Naive B cell (primary cell): ENCODE results near the gene EIF3C. TPM values are rescaled to one million over a fixed set of nuclear protein-coding genes. Genes with fewer than 3 reads are reported as not detected.
"Not testable (repeated sequence)": the region's sequence is repeated elsewhere in the genome, so short reads cannot be mapped to it uniquely, and the experiment has no call there.

ENCODE experiments used
- ATAC-seq, 2 donors: fragments of 150-1000 bp; cut with Tn5 transposase; 2 replicates each; pipeline ENCODE4 v1.10.0; 2021; ENCODE audit warnings: low read depth in 2 of 2, mild to moderate bottlenecking in 2 of 2, moderate library complexity in 2 of 2
- DNase-seq: peaks from one replicate; pipeline ENCODE4 v3.0.0; 2022
- H3K27ac Mint-ChIP-seq, 6 donors: one replicate each; pipeline ENCODE4 v1.8.0; 2020 to 2022; ENCODE audit warnings: mild to moderate bottlenecking in 6 of 6, mixed read lengths in 6 of 6, moderate library complexity in 5 of 6, inconsistent platforms in 2 of 6
- H3K27me3 Mint-ChIP-seq, 3 donors: one replicate each; pipeline ENCODE4 v1.8.0; 2021 to 2022; ENCODE audit warnings: mixed read lengths in 3 of 3, mild to moderate bottlenecking in 1 of 3
- H3K36me3 Mint-ChIP-seq, 2 donors: one replicate each; pipeline ENCODE4 v1.8.0; 2020 to 2022; ENCODE audit warnings: mixed read lengths in 2 of 2, inconsistent platforms in 1 of 2, mild to moderate bottlenecking in 1 of 2
- H3K4me1 Mint-ChIP-seq, 3 donors: one replicate each; pipeline ENCODE4 v1.8.0; 2020 to 2022; ENCODE audit warnings: mixed read lengths in 3 of 3, inconsistent platforms in 1 of 3, mild to moderate bottlenecking in 1 of 3, moderate library complexity in 1 of 3
- H3K4me3 Mint-ChIP-seq, 8 donors: one replicate each; pipeline ENCODE4 v1.8.0; 2020 to 2022; ENCODE audit warnings: mild to moderate bottlenecking in 8 of 8, mixed read lengths in 8 of 8, moderate library complexity in 8 of 8, inconsistent platforms in 2 of 8
- H3K9me3 Mint-ChIP-seq, 7 donors: one replicate each; pipeline ENCODE4 v1.8.0; 2020 to 2022; ENCODE audit warnings: mixed read lengths in 7 of 7, mild to moderate bottlenecking in 5 of 7, inconsistent platforms in 2 of 7, moderate library complexity in 1 of 7
- polyA plus RNA-seq, 6 donors: library from polyadenylated mRNA; unstranded; fragments of 300-500 nt; fragmentation: Illumina TruSeq; gene quantifications; one replicate each; pipeline ENCODE4 v1.2.3, GENCODE V29; 2021; ENCODE audit warnings: low read depth in 6 of 6

Gene EIF3C
- polyA plus RNA-seq, 6 donors from 2014 or later: 140 to 243 (median 203) TPM

DNA sequence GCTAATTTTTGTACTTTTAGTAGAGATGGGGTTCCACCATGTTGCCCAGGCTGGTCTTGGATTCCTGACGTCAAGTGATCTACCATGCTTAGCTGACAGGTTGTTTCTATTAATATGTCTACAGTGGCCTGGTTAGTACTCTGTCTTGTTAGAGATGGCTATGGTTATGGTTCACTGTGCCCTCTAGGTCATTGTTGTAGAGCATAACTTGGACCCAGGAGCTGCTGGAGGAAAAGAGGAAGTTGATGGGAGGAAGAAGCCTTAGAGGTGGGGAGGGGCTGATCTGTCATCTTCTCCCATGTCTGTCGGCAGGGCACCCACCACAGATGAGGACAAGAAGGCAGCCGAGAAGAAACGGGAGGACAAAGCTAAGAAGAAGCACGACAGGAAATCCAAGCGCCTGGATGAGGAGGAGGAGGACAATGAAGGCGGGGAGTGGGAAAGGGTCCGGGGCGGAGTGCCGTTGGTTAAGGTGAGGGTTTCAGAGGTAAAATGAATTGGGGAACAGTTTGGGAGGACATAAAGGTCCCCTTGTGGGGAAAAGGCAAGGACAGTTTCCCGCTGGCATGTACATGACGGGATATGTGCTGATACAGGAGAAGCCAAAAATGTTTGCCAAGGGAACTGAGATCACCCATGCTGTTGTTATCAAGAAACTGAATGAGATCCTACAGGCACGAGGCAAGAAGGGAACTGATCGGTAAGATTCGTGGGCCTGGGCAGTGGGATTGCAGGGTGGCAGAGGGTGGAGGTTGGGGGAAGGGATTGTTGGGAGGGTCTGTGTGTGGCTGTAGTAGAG lies 11.8 kb downstream of the EIF3C start:
- not testable (repeated sequence) for DNase-seq, H3K27me3 Mint-ChIP-seq, H3K36me3 Mint-ChIP-seq, H3K4me1 Mint-ChIP-seq, H3K9me3 Mint-ChIP-seq
- peak overlapping the region in 1 of 8 donors; percentile 37 for H3K4me3 Mint-ChIP-seq
- peak overlapping the region in 1 of 6 donors; percentile 26 for H3K27ac Mint-ChIP-seq
- ATAC-seq: peak; percentile 52 to 59

DNA sequence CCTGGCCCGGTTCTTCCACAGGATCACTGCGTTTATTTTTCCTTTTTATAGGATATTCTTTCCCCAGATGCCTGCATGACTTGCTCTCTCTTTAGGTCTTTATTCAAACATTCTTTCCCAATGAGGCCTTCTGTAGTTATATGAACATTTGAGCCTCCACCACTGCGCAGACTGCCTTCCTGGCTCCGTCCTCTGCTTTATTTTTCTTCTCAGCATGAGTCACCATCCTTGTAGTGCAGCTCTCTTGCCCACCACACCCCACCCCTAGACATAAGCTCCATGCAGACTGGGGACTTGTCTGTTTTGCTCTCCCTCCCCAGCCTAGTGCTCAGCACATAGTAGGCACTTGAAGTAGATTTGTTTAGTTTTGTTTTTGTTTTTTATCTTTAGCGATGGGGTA lies 20.0 kb downstream of the EIF3C start:
- H3K27ac Mint-ChIP-seq, DNase-seq, H3K27me3 Mint-ChIP-seq, H3K9me3 Mint-ChIP-seq, H3K4me3 Mint-ChIP-seq, H3K4me1 Mint-ChIP-seq, H3K36me3 Mint-ChIP-seq, ATAC-seq: not testable (repeated sequence)

DNA sequence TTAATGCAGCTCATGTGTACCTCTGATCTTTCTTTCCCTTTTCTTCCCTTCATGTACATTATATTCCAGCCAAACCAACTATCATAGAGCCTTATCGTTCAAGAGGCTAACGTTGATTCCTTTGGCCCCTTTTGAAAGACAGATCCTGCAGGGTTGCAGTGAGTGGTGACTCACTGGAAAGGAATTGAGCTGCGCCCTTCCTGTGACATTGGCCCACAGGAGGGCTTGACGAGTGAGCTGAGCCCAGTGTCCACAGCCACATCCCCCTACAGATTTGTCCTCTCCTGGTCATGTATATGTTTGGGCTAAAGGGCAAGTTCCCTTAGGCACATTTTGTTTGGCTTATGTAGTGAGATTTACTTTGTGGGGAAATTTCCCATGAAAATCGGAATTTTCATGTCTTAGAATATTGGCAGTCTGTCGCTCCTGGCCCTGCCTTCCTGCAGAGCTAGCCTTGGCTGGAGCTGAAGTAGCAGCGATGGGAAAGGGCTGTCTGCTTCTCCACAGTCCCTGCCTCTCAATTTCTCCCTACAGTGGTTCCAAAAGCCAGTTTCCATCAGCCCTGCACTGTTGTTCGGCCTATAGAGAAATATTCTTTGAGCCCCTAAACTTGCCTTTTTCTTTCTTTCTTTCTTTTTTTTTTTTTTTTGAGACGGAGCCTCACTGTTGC lies 21.3 kb downstream of the EIF3C start:
- not testable (repeated sequence) for H3K27me3 Mint-ChIP-seq, H3K9me3 Mint-ChIP-seq, H3K4me3 Mint-ChIP-seq, H3K36me3 Mint-ChIP-seq, H3K4me1 Mint-ChIP-seq, ATAC-seq, H3K27ac Mint-ChIP-seq, DNase-seq

DNA sequence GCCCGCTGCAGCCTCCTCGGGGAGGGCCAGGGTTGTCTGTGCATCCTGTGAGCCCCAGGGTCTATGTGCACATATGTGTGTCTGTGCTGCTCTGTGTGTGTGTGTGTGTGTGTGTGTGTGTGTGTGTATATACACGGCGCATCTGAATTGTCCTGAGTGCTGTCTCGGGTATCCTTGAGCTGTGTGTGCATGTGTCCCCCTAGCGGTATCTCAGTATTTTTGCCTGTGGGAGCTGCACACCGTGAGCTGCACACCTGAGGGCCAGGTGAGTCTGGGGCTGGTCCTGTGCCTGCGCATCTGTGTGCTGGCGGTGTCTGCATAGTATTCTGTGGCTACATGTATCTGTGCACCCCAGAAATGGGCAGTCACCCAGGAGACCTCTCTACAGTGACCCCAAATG lies 28.5 kb downstream of the EIF3C start:
- ATAC-seq: peak; percentile 37 to 58
- DNase-seq, H3K9me3 Mint-ChIP-seq: not testable (repeated sequence)

DNA sequence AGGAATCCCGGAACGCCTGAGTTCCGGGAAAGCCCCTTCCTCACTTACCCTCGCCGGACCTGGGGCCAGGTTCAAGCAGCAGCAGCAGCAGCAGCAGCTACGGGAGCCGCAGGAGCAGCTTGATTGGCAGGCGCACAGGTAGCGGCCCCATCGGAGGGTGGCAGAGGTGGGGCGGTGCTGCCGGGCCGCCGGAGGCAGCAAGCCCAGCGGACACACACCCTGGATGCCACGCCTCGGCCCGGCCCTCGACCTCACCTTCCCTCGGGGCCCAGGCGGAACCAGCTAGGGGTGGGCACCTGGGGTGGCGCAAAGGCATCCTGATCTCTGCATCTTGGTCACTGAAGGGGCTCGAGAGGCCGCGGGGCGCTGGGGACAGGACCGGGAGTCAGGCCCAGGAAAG lies 29.4 kb downstream of the EIF3C start:
- not testable (repeated sequence) for H3K27me3 Mint-ChIP-seq, H3K4me1 Mint-ChIP-seq

More for the DNA sequence above, 28.5 kb downstream of the EIF3C start:
- H3K27me3 Mint-ChIP-seq, H3K27ac Mint-ChIP-seq, H3K4me3 Mint-ChIP-seq, H3K4me1 Mint-ChIP-seq, H3K36me3 Mint-ChIP-seq: not testable (repeated sequence)

DNA sequence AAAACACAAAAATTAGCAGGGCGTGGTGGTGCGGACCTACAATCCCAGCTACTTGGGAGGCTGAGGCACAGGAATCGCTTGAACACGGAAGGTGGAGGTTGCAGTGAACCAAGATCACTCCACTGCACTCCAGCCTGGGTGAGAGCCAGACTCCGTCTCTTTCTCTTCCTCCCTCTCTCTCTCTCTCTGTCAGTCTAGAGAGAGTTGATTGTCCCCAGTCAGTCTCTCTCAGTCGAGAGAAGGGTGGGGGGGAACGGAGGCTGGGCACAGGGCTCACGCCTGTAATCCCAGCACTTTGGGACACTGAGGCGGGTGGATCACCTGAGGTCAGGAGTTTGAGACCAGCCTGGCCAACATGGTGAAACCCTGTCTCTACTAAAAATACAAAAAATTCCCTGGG lies 30.0 kb downstream of the EIF3C start:
- not testable (repeated sequence) for H3K9me3 Mint-ChIP-seq, DNase-seq, H3K4me1 Mint-ChIP-seq, H3K4me3 Mint-ChIP-seq, ATAC-seq, H3K36me3 Mint-ChIP-seq, H3K27me3 Mint-ChIP-seq, H3K27ac Mint-ChIP-seq

More for the DNA sequence above, 29.4 kb downstream of the EIF3C start:
- not testable (repeated sequence) for H3K27ac Mint-ChIP-seq, H3K9me3 Mint-ChIP-seq, ATAC-seq, DNase-seq, H3K36me3 Mint-ChIP-seq, H3K4me3 Mint-ChIP-seq

DNA sequence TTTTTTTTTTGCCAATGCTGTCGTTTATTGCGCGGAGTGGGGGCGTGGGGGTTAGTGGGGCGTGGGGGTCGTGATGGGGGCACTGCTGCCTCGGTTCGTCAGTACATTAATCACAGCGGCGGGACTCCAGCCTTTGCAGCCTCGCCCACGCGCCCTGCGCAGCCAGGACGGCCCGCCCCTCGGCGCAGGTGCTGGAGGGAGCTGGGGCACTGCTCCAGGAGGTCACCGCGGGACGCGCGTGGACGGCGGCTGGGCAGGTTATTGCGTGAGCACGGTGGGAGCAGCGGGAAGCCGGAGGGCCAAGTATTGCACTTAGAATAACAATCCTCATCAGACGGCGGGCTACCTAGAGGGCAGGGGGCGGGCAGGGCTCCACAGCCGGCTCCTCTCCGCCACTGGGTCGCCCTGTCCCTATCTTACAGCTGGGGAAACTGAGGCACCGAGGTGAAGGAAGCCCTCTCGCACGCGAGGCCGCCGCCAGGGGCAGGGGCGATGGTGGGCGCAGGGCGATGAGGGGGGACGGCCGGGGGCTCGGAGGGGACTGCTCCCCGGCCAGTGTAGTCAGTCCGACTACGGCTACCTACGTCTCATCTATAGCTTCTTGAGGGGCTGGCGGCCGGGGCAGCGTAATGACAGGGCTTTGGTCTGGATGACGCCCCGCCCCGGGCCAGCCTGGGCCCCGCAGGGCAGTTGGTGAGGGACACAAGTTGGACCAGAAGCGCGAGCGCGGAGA lies 35.5 kb downstream of the EIF3C start:
- not testable (repeated sequence) for H3K4me1 Mint-ChIP-seq, H3K4me3 Mint-ChIP-seq, H3K27ac Mint-ChIP-seq, H3K36me3 Mint-ChIP-seq, ATAC-seq, H3K27me3 Mint-ChIP-seq, H3K9me3 Mint-ChIP-seq, DNase-seq

DNA sequence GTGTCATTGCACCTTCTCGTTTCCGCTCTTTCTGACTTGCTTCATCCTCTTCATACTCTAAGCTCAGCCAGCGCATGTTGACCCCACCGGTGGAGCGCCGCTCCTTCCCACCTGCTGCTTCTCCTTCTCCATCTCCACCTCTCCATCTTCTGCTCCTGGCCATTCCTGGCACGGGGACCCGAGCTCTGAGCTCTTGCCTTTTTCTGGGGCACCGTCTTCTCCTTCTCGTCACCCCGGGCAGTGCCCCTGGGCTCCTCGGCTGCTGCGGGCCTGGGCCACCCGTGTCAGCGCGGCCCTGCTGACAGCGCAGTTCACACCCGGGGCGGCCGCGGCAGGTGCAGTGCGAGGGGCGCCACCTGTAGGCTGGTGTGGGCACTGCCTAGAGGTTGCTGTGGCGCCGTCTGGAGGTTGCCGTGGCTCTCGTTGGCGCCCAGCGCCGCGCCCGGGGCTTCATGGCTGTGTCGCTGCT lies 38.8 kb downstream of the EIF3C start:
- H3K27me3 Mint-ChIP-seq, H3K36me3 Mint-ChIP-seq, H3K4me1 Mint-ChIP-seq, H3K9me3 Mint-ChIP-seq: not testable (repeated sequence)
- Mint-ChIP-seq H3K4me3 (peak overlapping the region in 4 of 8 donors; percentile 35 to 77 (median 67)), H3K27ac (peak overlapping the region in 2 of 6 donors; percentile 51 to 62)
- peak; percentile 93 to 94 for ATAC-seq
- DNase-seq: peak; percentile 63

DNA sequence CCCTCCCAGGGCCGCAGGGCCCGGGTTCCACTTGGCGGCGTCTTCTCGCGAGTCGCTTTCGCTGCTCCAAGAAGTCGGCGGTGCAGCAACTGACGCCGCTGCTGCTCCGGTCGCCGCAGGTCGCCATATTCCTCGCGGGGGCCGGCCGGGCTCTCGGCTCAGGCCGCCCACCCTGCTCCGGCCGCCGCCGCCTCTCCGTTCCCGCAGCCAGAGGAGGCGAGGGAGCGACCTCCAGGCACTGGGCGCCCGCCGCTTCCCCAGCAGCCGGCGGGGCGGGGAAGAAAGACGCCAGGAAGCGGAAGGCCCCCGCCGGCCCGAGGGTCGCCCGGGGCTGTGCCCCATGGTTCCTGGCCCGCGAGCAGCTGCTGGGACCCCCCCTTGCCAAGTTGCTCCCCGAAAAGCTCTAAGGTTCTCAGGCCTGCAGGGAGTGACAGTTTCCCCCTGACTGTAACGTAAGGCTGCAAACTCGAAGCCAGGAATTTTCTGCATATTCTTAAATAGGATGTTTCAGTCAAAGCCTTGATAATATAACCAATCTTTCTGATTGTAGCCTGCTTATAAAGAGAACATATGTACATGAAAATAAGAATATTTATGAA lies 39.3 kb downstream of the EIF3C start:
- not testable (repeated sequence) for H3K27me3 Mint-ChIP-seq, H3K4me1 Mint-ChIP-seq, H3K27ac Mint-ChIP-seq, H3K36me3 Mint-ChIP-seq, DNase-seq, H3K9me3 Mint-ChIP-seq
- ATAC-seq: peak in 1 of 2 donors; percentile 9
- peak overlapping the region in 1 of 8 donors; percentile 66 for H3K4me3 Mint-ChIP-seq

DNA sequence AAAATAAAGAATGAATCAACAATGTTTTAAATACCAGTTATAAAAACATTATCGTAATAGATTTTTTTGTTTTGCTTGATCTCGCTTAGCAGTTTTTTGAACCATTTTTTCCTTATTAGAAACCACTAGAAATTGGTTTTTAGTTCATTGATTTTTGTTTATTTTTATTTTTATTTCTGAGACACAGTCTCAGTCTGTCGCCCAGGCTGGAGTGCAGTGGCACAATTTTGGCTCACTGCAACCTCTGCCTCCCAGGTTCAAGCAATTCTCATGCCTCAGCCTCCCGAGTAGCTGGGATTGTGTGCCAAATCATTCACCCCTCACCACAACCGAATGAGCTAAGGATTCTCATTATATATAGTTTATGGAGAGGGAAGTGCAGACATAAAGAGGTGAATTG lies 40.2 kb downstream of the EIF3C start, which contains the start of gene NPIPB9:
Gene NPIPB9, plus strand, starts transcription at position 301 of the 400 bp plus-strand sequence.
- ATAC-seq, H3K27me3 Mint-ChIP-seq, DNase-seq, H3K36me3 Mint-ChIP-seq, H3K4me3 Mint-ChIP-seq, H3K9me3 Mint-ChIP-seq, H3K4me1 Mint-ChIP-seq: not testable (repeated sequence)
- H3K27ac Mint-ChIP-seq: peak within 1 kb of the TSS in 2 of 6 donors; percentile 83 to 84

DNA sequence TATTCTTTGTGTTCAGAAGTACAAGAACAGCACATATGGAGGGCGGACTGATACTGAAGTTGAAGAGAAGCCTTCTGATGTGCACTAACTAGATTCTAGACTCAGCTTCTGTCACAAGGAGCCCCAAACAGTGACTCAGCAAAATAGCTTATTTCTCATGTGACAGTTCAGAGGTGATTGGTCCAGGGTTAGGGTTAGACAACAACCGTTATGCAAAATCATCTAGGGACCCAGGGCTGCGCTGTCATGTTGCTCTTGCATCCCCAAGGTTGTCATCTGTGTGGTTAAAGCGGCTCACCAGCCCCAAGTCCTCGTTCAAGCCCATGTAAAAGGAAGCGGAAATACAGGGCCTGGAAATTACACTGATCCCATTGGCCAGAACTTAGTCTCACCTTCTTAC lies 70.4 kb downstream of the EIF3C start:
- H3K9me3 Mint-ChIP-seq, H3K27ac Mint-ChIP-seq, H3K36me3 Mint-ChIP-seq, H3K4me3 Mint-ChIP-seq, H3K4me1 Mint-ChIP-seq, DNase-seq, ATAC-seq, H3K27me3 Mint-ChIP-seq: not testable (repeated sequence)

DNA sequence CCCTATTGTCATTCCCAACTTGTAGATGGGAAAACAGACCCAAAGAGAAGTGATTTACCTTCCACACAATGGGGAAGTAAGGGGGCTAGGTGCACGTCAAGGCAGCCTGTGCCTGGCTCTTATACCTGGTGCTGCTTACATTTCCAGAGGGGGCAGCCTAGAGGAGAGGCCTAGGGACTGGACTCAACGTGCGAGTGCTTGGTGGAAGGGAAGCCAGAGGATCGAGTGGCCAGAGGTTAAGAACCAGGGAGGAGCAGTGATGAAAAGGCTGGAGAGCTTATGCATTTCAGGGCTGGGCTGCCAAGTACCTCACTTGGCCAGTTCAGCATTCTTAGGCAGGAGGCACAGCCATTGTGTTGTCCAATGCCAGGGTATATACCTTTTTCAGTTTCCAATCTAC lies 71.1 kb downstream of the EIF3C start:
- DNase-seq, H3K4me3 Mint-ChIP-seq, H3K9me3 Mint-ChIP-seq, H3K27me3 Mint-ChIP-seq, ATAC-seq, H3K27ac Mint-ChIP-seq, H3K4me1 Mint-ChIP-seq, H3K36me3 Mint-ChIP-seq: not testable (repeated sequence)
